CD4-positive, alpha-beta T cell treated with Interleukin-4 for 4 hours (primary cell): ENCODE measurements around the gene HDGFL2.
A peak's percentile ranks its signal among the peaks of the same experiment; 100 is the strongest.

Source experiments
- DNase-seq: peaks from one replicate; pipeline ENCODE4 v3.0.0-alpha.2; 2020

Gene HDGFL2

GRCh38 chr19:4472174-4472974 lies at the start of gene HDGFL2:
HDGFL2 (plus strand) TSS chr19:4472297; CDS start chr19:4472351, 54 bp downstream.
- no peak for DNase-seq

- DNase-seq = no peak
Measured at GRCh38 chr19:4423416-4424126, 48.5 kb upstream of the HDGFL2 start.

- DNase-seq = no peak
Measured at GRCh38 chr19:4425537-4425936, 46.6 kb upstream of the HDGFL2 start.

- no peak for DNase-seq
Measured at GRCh38 chr19:4428326-4428975, 43.6 kb upstream of the HDGFL2 start.

GRCh38 chr19:4429256-4429655 lies 42.8 kb upstream of the HDGFL2 start:
- DNase-seq = no peak

- no peak for DNase-seq
Measured at GRCh38 chr19:4429771-4430171, 42.3 kb upstream of the HDGFL2 start.

- peak; percentile 6 for DNase-seq
Measured at GRCh38 chr19:4430760-4431159, 41.3 kb upstream of the HDGFL2 start.

- DNase-seq = no peak
Measured at GRCh38 chr19:4431296-4431695, 40.8 kb upstream of the HDGFL2 start.

GRCh38 chr19:4431808-4432674 lies 40.1 kb upstream of the HDGFL2 start:
- DNase-seq = peak; percentile 8

- DNase-seq = no peak
Measured at GRCh38 chr19:4432918-4433506, 39.1 kb upstream of the HDGFL2 start.

GRCh38 chr19:4434391-4434790 lies 37.7 kb upstream of the HDGFL2 start:
- DNase-seq = no peak

- no peak for DNase-seq
Measured at GRCh38 chr19:4436231-4436630, 35.9 kb upstream of the HDGFL2 start.

- no peak for DNase-seq
Measured at GRCh38 chr19:4437103-4437502, 35.0 kb upstream of the HDGFL2 start.

GRCh38 chr19:4439243-4439642 lies 32.9 kb upstream of the HDGFL2 start:
- DNase-seq = no peak

GRCh38 chr19:4441994-4442818 lies 29.9 kb upstream of the HDGFL2 start:
- no peak for DNase-seq

GRCh38 chr19:4442819-4443146 lies 29.3 kb upstream of the HDGFL2 start:
- no peak for DNase-seq

- no peak for DNase-seq
Measured at GRCh38 chr19:4443188-4443587, 28.9 kb upstream of the HDGFL2 start.

GRCh38 chr19:4443966-4444764 lies 27.9 kb upstream of the HDGFL2 start:
- DNase-seq = no peak

GRCh38 chr19:4444765-4445741 lies 27.0 kb upstream of the HDGFL2 start:
- DNase-seq = no peak
